SU-DHL-6 (cell line): ENCODE measurements around the gene RASL10A.

Source experiments
- H2AFZ ChIP-seq: fragments of 200-600 bp; sonication (generic); 2 replicates; pipeline ENCODE4 v1.6.1; 2014; ENCODE audit warnings: low read depth, mild to moderate bottlenecking, moderate library complexity, mixed read lengths, antibody characterized with exemption, low read length; ENCODE audit not compliant: severe bottlenecking
- H3F3A ChIP-seq: fragments of 200-600 bp; shearing (Covaris generic); 2 replicates; pipeline ENCODE4 v1.6.0; 2016; ENCODE audit warnings: antibody characterized with exemption, mild to moderate bottlenecking; ENCODE audit not compliant: insufficient read depth
- H3K27ac ChIP-seq: fragments of 200-600 bp; sonication (generic); 2 replicates; pipeline ENCODE4 v1.5.1; 2016; ENCODE audit warnings: low read depth, mild to moderate bottlenecking, low read length, moderate library complexity, mixed read lengths
- H3K27me3 ChIP-seq: fragments of 200-600 bp; sonication (generic), shearing (Covaris generic); 2 replicates; pipeline ENCODE4 v1.6.0; 2014; ENCODE audit warnings: mild to moderate bottlenecking, low read length
- H3K36me3 ChIP-seq: fragments of 200-600 bp; sonication (generic); 2 replicates; pipeline ENCODE4 v1.6.1; 2014; ENCODE audit warnings: mild to moderate bottlenecking, low read length, mixed read lengths
- H3K4me2 ChIP-seq: fragments of 300-600, 200-600 bp; shearing (Covaris generic), sonication (generic); 2 replicates; pipeline ENCODE4 v1.6.0; 2014; ENCODE audit warnings: low read length, low read depth, mild to moderate bottlenecking; ENCODE audit not compliant: poor library complexity, severe bottlenecking
- H3K4me3 ChIP-seq: fragments of 200-600 bp; sonication (generic); 2 replicates; pipeline ENCODE4 v1.5.1; 2014; ENCODE audit warnings: antibody characterized with exemption, low read length, mild to moderate bottlenecking, mixed read lengths; ENCODE audit not compliant: insufficient read depth, poor library complexity, severe bottlenecking
- H3K79me2 ChIP-seq: fragments of 200-600 bp; sonication (generic); 2 replicates; pipeline ENCODE4 v1.6.1; 2014; ENCODE audit warnings: mild to moderate bottlenecking, low read length, moderate library complexity; ENCODE audit not compliant: insufficient read depth
- H3K9ac ChIP-seq: fragments of 200-600 bp; sonication (generic); 2 replicates; pipeline ENCODE4 v1.7.0; 2014; ENCODE audit warnings: mild to moderate bottlenecking, low read length
- H3K9me2 ChIP-seq: fragments of 200-600 bp; sonication (generic); replicated peaks from 2 replicates; pipeline ENCODE4 v1.6.1; 2014; ENCODE audit warnings: low read length; ENCODE audit not compliant: insufficient read depth
- H3K9me3 ChIP-seq: fragments of 200-600 bp; sonication (generic); 2 replicates; pipeline ENCODE4 v1.6.1; 2014; ENCODE audit warnings: low read length, mixed read lengths; ENCODE audit not compliant: insufficient read depth
- H4K20me1 ChIP-seq: fragments of 200-600 bp; sonication (generic); 2 replicates; pipeline ENCODE4 v1.6.1; 2014; ENCODE audit warnings: low read depth, mild to moderate bottlenecking, antibody characterized with exemption, low read length, moderate library complexity, mixed read lengths
- EZH2phosphoT487 ChIP-seq: fragments of 200-600 bp; sonication (generic), shearing (Covaris generic); conservative IDR thresholded peaks from 2 replicates; pipeline ENCODE4 v1.6.1; 2018; ENCODE audit warnings: mild to moderate bottlenecking, antibody characterized with exemption, low read length, moderate library complexity, mixed read lengths
- TF ChIP-seq, protein P1 (sequence below): fragments of 200-600 bp; sonication (generic); IDR thresholded peaks from one replicate; pipeline ENCODE4 v1.5.1; 2017; ENCODE audit warnings: antibody characterized with exemption, mild to moderate bottlenecking, low read length, moderate library complexity; ENCODE audit not compliant: insufficient read depth, poor library complexity, severe bottlenecking

RASL10A gene

DNA sequence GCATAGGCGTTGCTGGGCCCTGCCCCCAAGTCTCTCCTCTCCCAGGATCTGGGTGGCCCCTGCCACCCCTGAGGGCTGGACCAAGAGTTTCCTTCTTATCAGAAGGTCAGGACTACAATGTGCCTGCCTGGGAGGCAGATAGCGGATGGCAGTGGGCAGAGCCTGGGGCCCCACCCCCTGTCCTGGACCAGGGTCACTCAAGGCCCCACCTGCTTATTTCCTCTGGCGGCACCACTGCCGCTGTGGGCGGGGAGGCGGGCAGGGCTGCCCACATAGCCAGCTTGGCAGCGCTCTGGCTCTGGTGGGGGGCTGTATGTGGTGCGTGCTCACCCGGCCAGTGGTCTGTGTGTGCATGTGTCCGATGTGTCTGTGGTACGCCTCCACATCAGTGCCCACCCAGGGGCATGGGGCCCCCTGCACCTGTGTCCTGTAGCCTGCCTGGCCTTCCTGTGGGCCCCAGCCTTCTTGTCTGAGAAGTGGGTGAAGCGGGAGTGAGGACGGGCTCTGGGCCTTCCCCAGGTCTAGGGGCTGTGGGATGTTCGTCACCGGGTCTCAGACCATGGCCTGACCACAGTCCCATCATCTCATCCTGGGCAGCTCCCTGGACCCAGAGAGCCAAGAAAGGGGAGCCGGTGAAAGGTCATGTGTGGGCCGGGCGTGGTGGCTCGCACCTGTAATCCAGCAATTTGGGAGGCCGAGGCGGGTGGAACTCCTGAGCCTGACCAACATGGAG, 6.0 kb downstream of the RASL10A start:
- Histone ChIP-seq H3K36me3 (no peaks in the 10 kb centered on the region), H2AFZ (no peak overlapping the region), H3K27me3 (no peaks in the 10 kb centered on the region), H3K4me2 (no peak overlapping the region), H3K9ac (no peak overlapping the region), H3F3A (no peaks in the 10 kb centered on the region), H3K27ac (no peak overlapping the region), H3K9me2 (no peaks in the 10 kb centered on the region), H3K4me3 (no peak overlapping the region), H4K20me1 (no peaks in the 10 kb centered on the region), H3K79me2 (no peaks in the 10 kb centered on the region), H3K9me3 (no peaks in the 10 kb centered on the region)
- TF ChIP-seq, protein P1, sequence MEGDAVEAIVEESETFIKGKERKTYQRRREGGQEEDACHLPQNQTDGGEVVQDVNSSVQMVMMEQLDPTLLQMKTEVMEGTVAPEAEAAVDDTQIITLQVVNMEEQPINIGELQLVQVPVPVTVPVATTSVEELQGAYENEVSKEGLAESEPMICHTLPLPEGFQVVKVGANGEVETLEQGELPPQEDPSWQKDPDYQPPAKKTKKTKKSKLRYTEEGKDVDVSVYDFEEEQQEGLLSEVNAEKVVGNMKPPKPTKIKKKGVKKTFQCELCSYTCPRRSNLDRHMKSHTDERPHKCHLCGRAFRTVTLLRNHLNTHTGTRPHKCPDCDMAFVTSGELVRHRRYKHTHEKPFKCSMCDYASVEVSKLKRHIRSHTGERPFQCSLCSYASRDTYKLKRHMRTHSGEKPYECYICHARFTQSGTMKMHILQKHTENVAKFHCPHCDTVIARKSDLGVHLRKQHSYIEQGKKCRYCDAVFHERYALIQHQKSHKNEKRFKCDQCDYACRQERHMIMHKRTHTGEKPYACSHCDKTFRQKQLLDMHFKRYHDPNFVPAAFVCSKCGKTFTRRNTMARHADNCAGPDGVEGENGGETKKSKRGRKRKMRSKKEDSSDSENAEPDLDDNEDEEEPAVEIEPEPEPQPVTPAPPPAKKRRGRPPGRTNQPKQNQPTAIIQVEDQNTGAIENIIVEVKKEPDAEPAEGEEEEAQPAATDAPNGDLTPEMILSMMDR, result no peak
- TF ChIP-seq EZH2phosphoT487, result no peak

DNA sequence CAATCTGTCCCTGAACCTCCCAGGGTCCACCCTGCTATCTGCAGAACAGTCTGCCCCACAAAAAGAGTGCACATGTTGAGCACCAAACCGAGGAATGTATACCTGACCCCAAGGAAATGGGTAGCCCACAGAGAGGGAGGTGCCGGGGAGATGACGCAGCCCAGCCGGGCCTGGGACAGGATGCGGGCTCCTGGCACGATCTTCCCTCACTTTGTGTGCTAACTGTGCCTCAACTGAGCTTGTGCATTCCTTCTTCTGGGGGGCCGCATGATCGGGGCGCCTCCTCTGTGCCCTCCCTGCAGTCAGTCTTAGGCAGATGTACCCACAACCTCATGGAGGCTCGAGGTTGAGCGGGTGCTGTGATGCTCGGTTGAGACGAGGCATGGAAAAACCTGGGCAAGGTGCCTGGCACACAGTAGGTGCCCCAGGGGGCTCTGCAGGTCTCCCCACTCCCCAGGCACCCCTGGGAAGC, 6.7 kb downstream of the RASL10A start:
- Histone ChIP-seq H3F3A (no peaks in the 10 kb centered on the region), H3K9me3 (no peaks in the 10 kb centered on the region), H4K20me1 (no peaks in the 10 kb centered on the region), H2AFZ (no peak overlapping the region), H3K79me2 (no peaks in the 10 kb centered on the region), H3K9me2 (no peaks in the 10 kb centered on the region), H3K36me3 (no peaks in the 10 kb centered on the region), H3K4me3 (no peak overlapping the region), H3K27ac (no peak overlapping the region), H3K9ac (no peak overlapping the region), H3K27me3 (no peaks in the 10 kb centered on the region), H3K4me2 (no peak overlapping the region)
- TF ChIP-seq EZH2phosphoT487, result no peak
- TF ChIP-seq, protein P1, result no peak

DNA sequence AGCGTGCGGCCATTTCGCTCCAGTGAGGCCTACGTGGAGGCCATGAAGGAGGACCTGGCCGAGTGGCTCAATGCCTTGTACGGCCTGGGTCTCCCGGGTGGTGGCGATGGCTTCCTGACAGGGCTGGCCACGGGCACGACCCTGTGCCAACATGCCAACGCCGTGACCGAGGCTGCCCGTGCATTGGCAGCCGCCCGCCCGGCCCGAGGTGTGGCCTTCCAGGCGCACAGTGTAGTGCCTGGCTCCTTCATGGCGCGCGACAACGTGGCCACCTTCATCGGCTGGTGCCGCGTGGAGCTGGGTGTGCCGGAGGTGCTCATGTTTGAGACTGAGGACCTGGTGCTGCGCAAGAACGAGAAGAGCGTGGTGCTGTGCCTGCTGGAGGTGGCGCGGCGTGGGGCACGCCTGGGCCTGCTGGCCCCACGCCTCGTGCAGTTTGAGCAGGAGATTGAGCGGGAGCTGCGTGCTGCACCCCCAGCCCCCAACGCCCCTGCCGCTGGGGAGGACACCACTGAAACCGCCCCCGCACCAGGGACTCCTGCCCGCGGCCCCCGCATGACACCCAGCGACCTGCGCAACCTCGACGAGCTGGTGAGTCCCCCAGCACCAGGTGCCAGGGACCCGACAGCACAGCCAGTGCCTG, 7.2 kb downstream of the RASL10A start:
- Histone ChIP-seq H3K79me2 (no peaks in the 10 kb centered on the region), H3K9ac (no peak overlapping the region), H3F3A (no peaks in the 10 kb centered on the region), H3K36me3 (no peaks in the 10 kb centered on the region), H3K27me3 (no peaks in the 10 kb centered on the region), H3K4me2 (no peak overlapping the region), H3K4me3 (no peak overlapping the region), H4K20me1 (no peaks in the 10 kb centered on the region), H3K27ac (no peak overlapping the region), H2AFZ (no peak overlapping the region), H3K9me2 (no peaks in the 10 kb centered on the region), H3K9me3 (no peaks in the 10 kb centered on the region)
- TF ChIP-seq, protein P1, result no peak
- no peak for TF ChIP-seq EZH2phosphoT487
